Stimulated activated naive B cell treated with anti-CD40 and anti-IgM and Interleukin-4, amounts not matched to agents 10 μg/mL and 1 μg/mL and 100 μg/mL, for 72 hours (primary cell): ENCODE data around the gene ARHGEF11.

Source experiments
- ATAC-seq, 2 donors: fragments of 150-1000 bp; cut with Tn5 transposase; replicated peaks; 2 replicates each; pipeline ENCODE4 v1.10.0; 2021; ENCODE audit warnings: moderate library complexity in 1 of 2
- DNase-seq: peaks from one replicate; pipeline ENCODE4 v3.0.0; 2021
- H3K27ac Mint-ChIP-seq: one replicate; pipeline ENCODE4 v1.8.0; 2022; ENCODE audit warnings: mild to moderate bottlenecking, mixed read lengths
- H3K27me3 Mint-ChIP-seq, 2 donors: one replicate each; pipeline ENCODE4 v1.8.0; 2022; ENCODE audit warnings: mixed read lengths in 2 of 2
- H3K36me3 Mint-ChIP-seq, 2 donors: one replicate each; pipeline ENCODE4 v1.8.0; 2022; ENCODE audit warnings: mixed read lengths in 2 of 2, mild to moderate bottlenecking in 1 of 2
- H3K4me1 Mint-ChIP-seq, 2 donors: one replicate each; pipeline ENCODE4 v1.8.0; 2022; ENCODE audit warnings: mixed read lengths in 2 of 2, mild to moderate bottlenecking in 1 of 2
- H3K4me3 Mint-ChIP-seq, 2 donors: one replicate each; pipeline ENCODE4 v1.8.0; 2022; ENCODE audit warnings: mild to moderate bottlenecking in 2 of 2, mixed read lengths in 2 of 2, moderate library complexity in 1 of 2
- H3K9me3 Mint-ChIP-seq, 2 donors: one replicate each; pipeline ENCODE4 v1.8.0; 2022; ENCODE audit warnings: mixed read lengths in 2 of 2, mild to moderate bottlenecking in 1 of 2

The ARHGEF11 gene

DNA sequence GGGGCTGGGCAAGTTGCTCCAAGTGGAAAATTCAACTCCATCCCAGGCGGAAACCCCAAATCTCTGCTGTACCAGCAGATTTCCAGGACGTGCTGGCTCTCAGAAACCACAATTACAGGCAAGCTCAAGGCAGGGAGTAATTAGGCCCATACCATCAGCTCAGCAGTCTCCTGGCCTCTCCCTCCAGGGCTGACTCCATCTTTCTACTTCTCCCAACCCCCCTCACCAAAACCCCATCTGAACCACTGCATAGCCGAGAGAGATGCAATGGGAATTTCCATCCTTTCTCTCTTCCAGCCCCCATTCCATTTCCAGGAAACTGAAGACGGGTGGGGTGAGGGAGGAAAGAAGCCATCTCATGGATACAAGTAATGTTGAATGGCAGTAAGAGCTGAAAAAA is 41.2 kb downstream of the ARHGEF11 start:
- no peaks in the 10 kb centered on the region for H3K4me1 Mint-ChIP-seq
- H3K36me3 Mint-ChIP-seq, result no peaks in the 10 kb centered on the region
- H3K9me3 Mint-ChIP-seq, result no peaks in the 10 kb centered on the region
- H3K4me3 Mint-ChIP-seq, result no peak overlapping the region
- H3K27me3 Mint-ChIP-seq, result peaks cover 16 to 25% of the 10 kb centered on the region in 2 donors
- H3K27ac Mint-ChIP-seq, result no peak overlapping the region
- ATAC-seq, result no peak
- DNase-seq, result no peak

DNA sequence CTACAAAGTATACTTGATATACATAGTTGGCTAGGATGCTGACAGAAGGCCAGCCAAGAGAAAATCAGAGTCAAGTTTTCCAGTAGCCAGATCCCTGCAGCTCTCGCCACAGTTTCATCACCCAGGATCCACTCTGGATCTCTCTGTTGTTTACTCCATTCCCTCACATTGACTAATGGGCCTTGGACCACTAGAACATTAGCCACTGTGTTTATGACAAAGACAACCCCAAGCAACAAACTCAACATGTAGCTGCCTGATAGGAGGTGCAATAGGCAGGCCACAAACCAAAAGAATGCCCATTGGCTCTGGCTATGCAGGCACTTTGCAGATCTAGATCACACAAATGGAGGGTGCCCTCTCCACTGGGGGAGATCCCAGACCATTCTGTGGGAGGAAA is 44.2 kb downstream of the ARHGEF11 start:
- ATAC-seq (no peak), DNase-seq (no peak)
- Mint-ChIP-seq H3K4me3 (no peak overlapping the region), H3K4me1 (no peaks in the 10 kb centered on the region), H3K27me3 (peaks cover 16 to 18% of the 10 kb centered on the region in 2 donors), H3K27ac (no peak overlapping the region), H3K9me3 (no peaks in the 10 kb centered on the region), H3K36me3 (no peaks in the 10 kb centered on the region)

DNA sequence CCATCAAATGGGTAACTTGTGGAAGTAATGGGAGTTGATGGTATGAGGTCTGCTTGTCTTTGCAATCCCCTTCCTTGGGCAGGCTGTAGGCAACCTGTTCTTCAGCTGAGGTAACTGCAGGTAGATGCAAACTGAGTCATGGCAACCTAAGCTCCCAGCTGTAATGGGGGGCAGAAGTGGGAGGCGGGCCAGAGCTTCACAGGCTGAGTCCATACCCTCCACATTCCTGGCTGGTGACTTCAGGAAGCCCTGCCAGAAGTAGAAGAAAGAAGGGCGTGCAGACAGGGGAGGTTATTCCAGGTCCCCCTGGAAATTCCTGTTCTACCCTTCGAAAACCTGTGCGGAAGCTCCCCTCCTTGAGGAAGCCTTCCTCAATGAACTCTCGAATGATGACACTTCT is 44.9 kb downstream of the ARHGEF11 start:
- H3K9me3 Mint-ChIP-seq, result no peaks in the 10 kb centered on the region
- no peaks in the 10 kb centered on the region for H3K4me1 Mint-ChIP-seq
- no peak for DNase-seq
- H3K4me3 Mint-ChIP-seq, result no peak overlapping the region
- no peak overlapping the region for H3K27ac Mint-ChIP-seq
- peaks cover 17 to 19% of the 10 kb centered on the region in 2 donors for H3K27me3 Mint-ChIP-seq
- H3K36me3 Mint-ChIP-seq, result no peaks in the 10 kb centered on the region
- no peak for ATAC-seq

DNA sequence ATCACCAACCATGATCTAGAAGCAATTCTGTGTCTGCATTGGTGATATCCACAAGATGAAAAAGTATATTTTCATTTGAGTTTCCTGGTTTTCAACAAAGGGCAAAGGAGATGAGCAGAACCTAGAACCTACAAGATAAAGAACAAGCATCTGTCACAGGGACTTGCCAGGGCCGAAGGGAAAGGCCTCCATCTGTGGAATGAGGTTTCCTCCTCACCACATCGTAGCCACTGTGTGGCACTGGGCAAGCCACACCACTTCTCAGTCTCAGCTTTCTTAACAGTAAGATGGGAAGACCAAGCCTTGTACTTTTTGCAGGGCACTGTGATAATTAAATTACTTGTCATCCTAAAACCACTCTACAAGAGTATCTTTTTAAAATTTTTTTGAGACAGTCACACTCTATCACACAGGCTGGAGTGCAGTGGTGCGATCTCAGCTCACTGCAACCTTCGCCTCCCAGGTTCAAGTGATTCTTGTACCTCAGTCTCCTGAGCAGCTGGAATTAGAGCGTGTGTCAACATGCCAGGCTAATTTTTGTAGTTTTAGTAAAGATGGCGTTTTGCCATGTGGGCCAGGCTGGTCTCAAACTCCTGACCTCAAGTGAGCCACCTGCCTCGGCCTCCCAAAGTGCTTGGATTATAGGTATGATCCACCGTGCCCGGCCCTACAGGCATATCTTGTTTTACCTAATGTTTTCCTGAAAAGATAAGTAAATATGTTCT is 45.8 kb downstream of the ARHGEF11 start:
- Mint-ChIP-seq H3K27ac (no peak overlapping the region), H3K4me3 (no peak overlapping the region), H3K36me3 (no peaks in the 10 kb centered on the region), H3K4me1 (no peaks in the 10 kb centered on the region), H3K27me3 (peaks cover 8 to 10% of the 10 kb centered on the region in 2 donors), H3K9me3 (no peaks in the 10 kb centered on the region)
- DNase-seq, result no peak
- peak in 1 of 2 donors; percentile 45 for ATAC-seq

DNA sequence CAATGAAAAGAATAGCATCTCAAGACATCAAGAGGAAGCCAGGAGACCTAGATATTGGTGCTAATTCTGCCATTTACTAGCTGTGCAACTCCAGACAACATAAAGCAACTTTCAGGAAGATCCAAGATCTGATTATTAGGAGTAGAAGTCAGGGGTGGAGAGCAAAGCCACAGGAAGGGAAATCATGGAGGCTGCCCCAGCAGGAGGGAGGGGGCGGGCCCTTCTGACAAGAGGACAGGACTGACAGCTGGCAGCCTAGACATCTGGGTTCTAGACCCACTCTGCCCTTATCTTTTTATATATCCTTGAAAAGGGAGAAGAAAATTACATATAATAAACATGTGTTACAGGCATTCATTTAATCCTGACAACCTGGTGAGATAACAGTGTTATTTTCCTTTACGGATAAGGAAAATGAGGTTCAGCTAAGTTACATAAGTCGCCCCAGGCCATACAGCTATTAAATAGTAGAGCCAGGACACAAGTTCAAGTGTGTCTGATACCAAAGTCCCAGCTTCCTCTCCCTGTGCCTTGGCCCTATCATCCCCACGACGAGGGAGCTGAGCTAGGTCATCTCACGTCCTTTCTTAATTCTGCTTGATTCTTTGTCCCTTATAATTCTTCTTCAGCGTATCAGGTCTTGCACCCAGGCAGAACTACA is 46.6 kb downstream of the ARHGEF11 start:
- H3K36me3 Mint-ChIP-seq, result no peaks in the 10 kb centered on the region

DNA sequence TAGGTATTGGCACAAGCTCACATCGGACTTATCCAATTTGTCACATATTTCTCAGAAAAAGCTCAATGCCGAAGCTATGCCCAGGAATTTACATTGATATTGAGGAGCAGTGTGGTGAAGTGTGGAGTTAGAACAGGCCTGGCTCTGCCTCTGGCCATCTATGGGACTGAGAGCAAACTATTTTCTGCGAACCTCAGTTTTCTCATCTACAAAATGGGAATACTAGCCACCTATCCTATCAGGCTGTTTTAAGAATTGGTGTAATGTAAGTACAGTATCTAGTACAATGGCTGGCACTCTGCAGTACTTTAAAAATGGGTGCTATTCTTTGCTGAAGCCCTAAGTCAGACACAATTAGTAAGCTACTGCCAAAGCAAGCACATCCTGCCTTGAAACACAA is 47.2 kb downstream of the ARHGEF11 start:
- Mint-ChIP-seq H3K9me3 (no peaks in the 10 kb centered on the region), H3K27ac (no peak overlapping the region), H3K4me1 (no peaks in the 10 kb centered on the region), H3K4me3 (no peak overlapping the region), H3K27me3 (peaks cover 9 to 11% of the 10 kb centered on the region in 2 donors), H3K36me3 (no peaks in the 10 kb centered on the region)
- no peak for DNase-seq
- ATAC-seq, result no peak

More for the DNA sequence above, 46.6 kb downstream of the ARHGEF11 start:
- H3K4me3 Mint-ChIP-seq, result no peak overlapping the region
- no peaks in the 10 kb centered on the region for H3K9me3 Mint-ChIP-seq
- no peak for ATAC-seq
- peaks cover 9 to 11% of the 10 kb centered on the region in 2 donors for H3K27me3 Mint-ChIP-seq
- H3K4me1 Mint-ChIP-seq, result no peaks in the 10 kb centered on the region
- no peak for DNase-seq
- H3K27ac Mint-ChIP-seq, result no peak overlapping the region

DNA sequence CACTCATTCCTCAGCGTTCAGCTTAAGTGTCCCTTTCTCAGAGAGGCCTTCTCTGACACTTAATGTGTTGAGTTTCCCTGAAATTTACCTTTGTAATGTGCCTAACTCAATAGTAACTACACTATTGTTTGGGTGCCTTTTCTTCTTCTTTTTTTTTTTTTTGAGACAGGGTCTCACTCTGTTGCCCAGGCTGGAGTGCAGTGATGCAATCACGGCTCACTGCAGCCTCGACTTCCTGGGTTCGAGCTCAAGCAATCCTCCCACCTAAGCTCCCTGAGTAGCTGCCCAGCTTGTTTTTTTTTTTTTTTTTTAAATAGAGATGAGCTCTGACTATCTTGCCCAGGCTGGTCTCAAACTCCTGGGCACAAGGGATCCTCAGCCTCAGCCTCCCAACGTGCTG is 50.1 kb downstream of the ARHGEF11 start:
- no peaks in the 10 kb centered on the region for H3K9me3 Mint-ChIP-seq
- H3K27ac Mint-ChIP-seq, result no peak overlapping the region
- no peaks in the 10 kb centered on the region for H3K36me3 Mint-ChIP-seq
- no peaks in the 10 kb centered on the region for H3K4me1 Mint-ChIP-seq
- no peak overlapping the region for H3K4me3 Mint-ChIP-seq
- H3K27me3 Mint-ChIP-seq, result peaks cover 14 to 16% of the 10 kb centered on the region in 2 donors
- DNase-seq (no peak), ATAC-seq (no peak)

DNA sequence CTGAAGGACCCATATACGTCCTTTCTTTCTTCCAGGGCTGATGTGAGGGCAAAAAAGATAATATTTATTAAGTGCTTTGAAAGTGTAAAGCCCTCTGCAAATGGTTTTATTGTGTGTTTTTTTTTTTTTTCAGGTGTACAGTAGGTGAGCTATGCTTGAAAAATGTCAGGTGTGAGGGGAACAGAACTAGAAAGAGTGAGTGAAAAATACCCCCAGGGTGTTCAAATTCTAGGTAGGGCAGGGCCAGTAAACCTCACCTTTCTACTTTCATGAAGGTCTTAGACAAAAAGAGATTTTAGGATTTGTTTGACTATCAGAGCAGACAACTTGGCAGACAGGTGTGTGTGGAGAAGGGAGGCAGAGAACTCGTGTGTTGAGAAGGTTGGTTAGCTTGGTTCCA is 51.3 kb downstream of the ARHGEF11 start:
- H3K9me3 Mint-ChIP-seq, result no peaks in the 10 kb centered on the region
- DNase-seq (no peak), ATAC-seq (no peak)
- peaks cover 16 to 19% of the 10 kb centered on the region in 2 donors for H3K27me3 Mint-ChIP-seq
- H3K4me3 Mint-ChIP-seq, result no peak overlapping the region
- H3K36me3 Mint-ChIP-seq, result no peaks in the 10 kb centered on the region
- no peak overlapping the region for H3K27ac Mint-ChIP-seq
- H3K4me1 Mint-ChIP-seq, result no peaks in the 10 kb centered on the region

DNA sequence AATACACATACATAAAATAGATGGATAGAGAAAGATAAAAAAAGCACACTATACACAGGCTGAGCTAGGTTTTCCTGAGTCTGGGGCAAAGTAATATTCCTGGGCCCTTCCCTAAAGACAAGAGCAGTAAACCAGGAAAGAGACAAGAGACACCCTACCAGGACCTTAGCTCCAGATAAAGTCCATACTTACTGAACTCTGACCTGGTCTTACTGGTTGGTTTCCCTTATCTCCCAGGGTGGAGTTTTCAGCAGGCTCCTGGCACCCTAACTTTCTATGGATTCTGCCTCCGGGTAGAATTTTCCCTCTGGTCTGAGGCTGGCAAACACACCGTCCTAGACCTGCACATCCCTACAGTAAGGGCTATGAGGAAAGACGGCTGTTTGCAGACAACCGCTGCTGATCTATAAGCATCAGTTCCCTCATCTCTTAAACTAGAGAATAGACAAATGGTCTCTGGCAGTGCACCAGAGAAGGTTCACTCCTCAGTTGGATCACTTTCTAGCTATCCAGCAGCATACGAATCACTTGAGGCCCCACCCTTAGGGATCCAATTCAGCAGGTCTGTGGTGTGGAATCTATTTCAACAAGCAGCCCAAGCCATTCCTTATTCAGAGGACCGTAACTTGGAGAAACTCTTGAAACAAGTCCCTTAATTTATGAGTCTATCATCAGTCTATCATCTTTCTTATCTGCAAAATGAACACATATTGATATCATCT is 52.0 kb downstream of the ARHGEF11 start:
- DNase-seq, result no peak
- Mint-ChIP-seq H3K36me3 (no peaks in the 10 kb centered on the region), H3K4me1 (no peaks in the 10 kb centered on the region), H3K4me3 (no peak overlapping the region), H3K27ac (no peak overlapping the region), H3K27me3 (peaks cover 17 to 19% of the 10 kb centered on the region in 2 donors), H3K9me3 (no peaks in the 10 kb centered on the region)
- no peak for ATAC-seq

DNA sequence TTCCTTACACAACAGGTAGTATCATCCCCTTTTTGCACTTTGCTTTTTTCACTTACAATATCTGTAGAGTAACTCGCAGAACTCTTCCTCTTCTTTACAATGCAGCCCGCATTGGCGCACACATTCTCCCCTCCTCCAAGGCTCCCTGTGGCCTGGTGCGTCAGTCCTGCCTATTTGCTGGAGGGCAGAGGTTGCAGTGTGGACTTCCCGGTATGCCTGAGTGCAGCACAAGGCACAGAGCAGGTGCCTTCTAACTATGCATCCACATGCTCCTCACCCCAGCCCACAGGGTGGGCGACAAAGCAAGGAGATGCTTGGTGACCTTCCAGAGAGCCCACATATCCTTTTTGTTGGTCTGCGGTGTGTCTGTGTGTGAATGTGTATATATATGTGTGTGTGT is 53.3 kb downstream of the ARHGEF11 start:
- no peak overlapping the region for H3K4me3 Mint-ChIP-seq
- no peaks in the 10 kb centered on the region for H3K36me3 Mint-ChIP-seq
- DNase-seq, result no peak
- H3K9me3 Mint-ChIP-seq, result no peaks in the 10 kb centered on the region
- peaks cover 23% of the 10 kb centered on the region in 2 donors for H3K27me3 Mint-ChIP-seq
- no peak for ATAC-seq
- no peaks in the 10 kb centered on the region for H3K4me1 Mint-ChIP-seq
- H3K27ac Mint-ChIP-seq, result peak overlapping the region; percentile 6

DNA sequence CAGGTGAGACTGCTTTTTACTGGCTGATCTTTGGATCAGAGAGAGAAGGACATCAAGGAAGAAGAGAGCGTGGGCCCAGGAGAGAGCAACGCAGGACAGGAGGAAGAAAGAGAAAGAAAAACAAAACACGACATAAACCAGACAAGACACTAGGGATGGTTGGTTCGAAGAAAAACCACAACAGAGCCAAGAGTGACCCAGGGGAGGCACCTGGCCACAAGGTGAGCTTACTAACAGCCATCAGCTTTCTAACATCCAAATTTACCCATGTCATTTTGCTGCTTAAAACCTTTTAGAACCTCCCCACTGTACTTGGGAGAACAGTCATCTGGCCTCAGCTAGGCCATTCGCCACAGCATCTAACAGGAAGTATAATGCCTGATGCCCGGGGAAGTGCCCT is 57.8 kb downstream of the ARHGEF11 start:
- no peak for DNase-seq
- H3K27ac Mint-ChIP-seq, result no peak overlapping the region

DNA sequence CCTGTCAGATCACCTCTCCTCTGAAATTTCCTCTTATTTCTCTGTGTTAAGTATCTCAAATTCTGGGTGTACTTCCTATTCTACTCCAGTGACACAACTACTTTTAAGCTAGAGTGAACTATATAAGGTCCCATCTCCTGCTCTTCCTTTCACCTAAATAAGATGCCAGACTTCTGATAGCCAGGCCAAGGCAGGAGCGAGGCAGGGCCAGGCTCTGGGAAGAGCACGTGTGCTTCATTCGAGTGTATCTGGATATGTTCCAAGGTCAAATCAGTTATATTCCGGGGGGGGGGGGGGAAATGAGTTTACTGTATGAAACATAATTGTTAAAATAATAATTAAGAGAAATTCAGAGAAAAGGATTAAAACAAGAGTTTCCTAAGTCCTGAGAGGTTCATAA is 65.0 kb downstream of the ARHGEF11 start:
- Mint-ChIP-seq H3K27me3 (peaks cover 27 to 30% of the 10 kb centered on the region in 2 donors), H3K4me3 (no peak overlapping the region), H3K36me3 (no peaks in the 10 kb centered on the region), H3K9me3 (no peaks in the 10 kb centered on the region), H3K4me1 (no peaks in the 10 kb centered on the region), H3K27ac (no peak overlapping the region)
- ATAC-seq, result no peak
- no peak for DNase-seq

More for the DNA sequence above, 57.8 kb downstream of the ARHGEF11 start:
- ATAC-seq, result no peak
- no peaks in the 10 kb centered on the region for H3K4me1 Mint-ChIP-seq
- H3K4me3 Mint-ChIP-seq, result no peak overlapping the region
- H3K9me3 Mint-ChIP-seq, result no peaks in the 10 kb centered on the region
- H3K27me3 Mint-ChIP-seq, result peaks cover 28 to 34% of the 10 kb centered on the region in 2 donors
- no peaks in the 10 kb centered on the region for H3K36me3 Mint-ChIP-seq

DNA sequence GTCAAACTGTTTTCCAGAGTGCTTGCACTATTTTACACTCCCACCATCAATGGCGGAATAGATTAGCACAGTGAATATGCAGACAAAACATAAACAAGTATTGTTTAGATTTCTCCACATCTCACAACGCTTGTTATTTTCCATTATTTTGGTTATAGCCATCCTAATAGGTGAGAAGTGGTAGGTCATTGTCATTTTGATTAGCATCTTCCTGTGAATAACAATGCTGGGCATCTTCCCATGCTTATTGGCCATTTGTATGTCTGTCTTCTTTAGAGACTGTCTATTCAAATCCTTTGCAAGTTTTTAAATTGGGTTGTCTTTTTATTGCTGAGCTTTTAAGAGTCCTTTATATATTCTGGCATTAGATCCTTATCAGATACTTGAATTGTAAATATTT is 70.5 kb downstream of the ARHGEF11 start:
- ATAC-seq (no peak), DNase-seq (no peak)
- H3K27ac Mint-ChIP-seq, result no peak overlapping the region

DNA sequence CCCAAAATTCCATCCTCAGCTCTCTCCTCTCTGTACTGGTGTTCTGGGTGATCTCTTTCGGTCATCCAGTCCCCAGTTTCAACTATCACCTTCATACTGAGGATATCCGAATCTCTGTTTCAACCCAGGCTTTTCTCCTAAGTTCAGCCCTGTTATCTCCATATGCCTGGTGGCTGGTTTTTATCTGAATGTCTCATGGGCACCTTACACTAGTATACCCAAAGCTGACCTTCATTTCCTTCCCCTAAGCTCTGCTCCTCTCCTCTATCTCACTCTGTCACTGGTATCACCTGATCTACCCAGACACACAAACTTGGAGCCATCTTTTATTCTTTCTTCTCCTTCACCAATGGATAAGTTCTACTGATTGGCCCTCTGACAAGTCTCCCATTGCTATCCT is 72.1 kb downstream of the ARHGEF11 start:
- ATAC-seq (no peak), DNase-seq (no peak)
- no peaks in the 10 kb centered on the region for H3K36me3 Mint-ChIP-seq
- no peaks in the 10 kb centered on the region for H3K9me3 Mint-ChIP-seq
- no peak overlapping the region for H3K4me3 Mint-ChIP-seq
- no peaks in the 10 kb centered on the region for H3K4me1 Mint-ChIP-seq
- H3K27me3 Mint-ChIP-seq, result peaks cover 22 to 39% of the 10 kb centered on the region in 2 donors
- H3K27ac Mint-ChIP-seq, result no peak overlapping the region

More for the DNA sequence above, 70.5 kb downstream of the ARHGEF11 start:
- peaks cover 21 to 32% of the 10 kb centered on the region in 2 donors for H3K27me3 Mint-ChIP-seq
- H3K4me3 Mint-ChIP-seq, result no peak overlapping the region
- H3K4me1 Mint-ChIP-seq, result no peaks in the 10 kb centered on the region
- H3K9me3 Mint-ChIP-seq, result no peaks in the 10 kb centered on the region
- H3K36me3 Mint-ChIP-seq, result no peaks in the 10 kb centered on the region

DNA sequence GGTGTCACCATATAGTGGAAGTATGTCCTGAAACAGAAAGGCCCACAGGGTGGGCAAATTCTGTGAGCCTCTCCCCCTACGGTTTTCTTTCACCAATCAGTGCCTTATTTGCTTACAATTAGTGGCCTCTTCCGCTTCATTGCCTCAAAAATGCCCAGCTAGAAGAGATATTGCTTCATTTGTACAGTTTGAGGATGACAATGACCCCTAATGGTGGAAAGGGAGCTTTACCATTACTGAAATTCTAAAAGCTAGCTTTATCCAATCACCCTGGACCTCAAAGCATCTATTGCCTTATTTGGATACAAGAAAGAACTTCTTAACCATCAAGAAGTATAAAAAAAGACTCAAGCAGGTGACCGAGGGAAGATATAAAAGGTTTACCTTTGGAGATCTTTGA is 75.5 kb downstream of the ARHGEF11 start:
- H3K9me3 Mint-ChIP-seq, result no peaks in the 10 kb centered on the region
- no peaks in the 10 kb centered on the region for H3K36me3 Mint-ChIP-seq
- no peak for DNase-seq
- H3K27me3 Mint-ChIP-seq, result peaks cover 16 to 37% of the 10 kb centered on the region in 2 donors
- no peak overlapping the region for H3K27ac Mint-ChIP-seq
- H3K4me1 Mint-ChIP-seq, result no peaks in the 10 kb centered on the region
- ATAC-seq, result no peak
- no peak overlapping the region for H3K4me3 Mint-ChIP-seq
